ENCODE measurements around the gene MS4A4E.
"Not testable (repeated sequence)": the region's sequence is repeated elsewhere in the genome, so short reads cannot be mapped to it uniquely, and the experiment has no call there.

MS4A4E gene

GRCh38 chr11:60170566-60170965, 72.4 kb downstream of the MS4A4E start:
- no peak for DNase-seq

- DNase-seq, result no peak
Measured at GRCh38 chr11:60169264-60169915, 73.5 kb downstream of the MS4A4E start.

- DNase-seq, result no peak
Measured at GRCh38 chr11:60168306-60168705, 74.6 kb downstream of the MS4A4E start.

DNA sequence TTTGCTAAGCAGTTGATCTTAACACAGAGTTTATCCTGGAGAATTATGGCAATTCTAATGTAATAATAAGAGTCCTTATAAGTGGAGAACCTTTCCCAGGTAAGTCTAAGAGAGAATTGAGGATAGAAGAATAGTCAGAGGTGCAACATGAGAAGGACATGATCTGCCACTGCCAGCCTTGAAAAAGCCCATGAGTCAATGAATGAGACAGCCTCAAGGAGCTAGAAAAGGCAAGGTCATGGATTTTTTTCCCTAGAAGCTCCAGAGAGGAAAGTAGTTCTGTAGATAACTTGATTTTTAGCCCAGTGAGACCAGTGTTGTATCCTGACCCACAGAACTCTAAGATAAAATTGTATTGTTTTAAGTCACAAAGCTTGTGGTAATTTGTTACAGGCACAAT, 77.0 kb downstream of the MS4A4E start:
- DNase-seq, result no peak

- no peak for DNase-seq
Measured at GRCh38 chr11:60165538-60165937, 77.4 kb downstream of the MS4A4E start.

- DNase-seq, result no peak
Measured at GRCh38 chr11:60164550-60165075, 78.3 kb downstream of the MS4A4E start.

DNA sequence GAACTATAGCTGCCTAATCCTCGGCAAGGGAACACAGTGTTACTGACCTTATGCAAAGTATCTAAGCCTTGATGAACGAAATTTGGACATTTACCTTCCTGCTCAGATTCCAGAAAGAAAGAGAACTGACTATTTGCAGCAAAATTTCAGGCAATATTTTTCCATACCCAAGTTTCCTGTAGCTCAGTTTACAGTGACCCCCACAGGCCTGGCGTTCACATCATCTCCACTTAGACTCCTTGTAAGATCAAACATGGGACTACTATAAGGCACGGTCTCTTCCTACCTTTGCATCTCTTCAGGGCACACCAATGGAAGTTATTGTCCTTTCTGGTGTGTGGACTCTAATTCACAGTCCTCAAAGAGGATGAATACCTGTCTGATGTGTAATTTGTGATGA, 81.2 kb downstream of the MS4A4E start:
- no peak for DNase-seq

GRCh38 chr11:60161107-60161506, 81.8 kb downstream of the MS4A4E start:
- no peak for DNase-seq

DNA sequence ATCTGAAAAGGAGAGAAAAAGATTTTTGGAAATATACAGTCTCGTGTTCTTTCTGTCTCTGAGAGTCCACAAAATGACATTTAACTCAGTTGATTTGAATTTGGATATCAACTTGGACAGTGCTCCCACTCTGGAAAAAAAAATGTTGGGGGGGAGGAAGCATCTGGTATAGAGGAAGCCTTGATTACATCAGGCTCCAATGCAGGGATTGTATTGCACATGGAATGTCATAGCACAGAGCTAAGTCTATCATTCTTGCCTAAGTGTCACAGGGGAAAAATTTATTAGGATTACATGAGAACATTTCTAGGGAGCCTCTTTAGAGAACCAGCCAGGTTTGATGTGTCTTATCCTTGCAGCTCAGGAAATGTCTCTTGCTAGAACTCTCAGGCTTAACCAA, 83.1 kb downstream of the MS4A4E start:
- no peak for DNase-seq

DNA sequence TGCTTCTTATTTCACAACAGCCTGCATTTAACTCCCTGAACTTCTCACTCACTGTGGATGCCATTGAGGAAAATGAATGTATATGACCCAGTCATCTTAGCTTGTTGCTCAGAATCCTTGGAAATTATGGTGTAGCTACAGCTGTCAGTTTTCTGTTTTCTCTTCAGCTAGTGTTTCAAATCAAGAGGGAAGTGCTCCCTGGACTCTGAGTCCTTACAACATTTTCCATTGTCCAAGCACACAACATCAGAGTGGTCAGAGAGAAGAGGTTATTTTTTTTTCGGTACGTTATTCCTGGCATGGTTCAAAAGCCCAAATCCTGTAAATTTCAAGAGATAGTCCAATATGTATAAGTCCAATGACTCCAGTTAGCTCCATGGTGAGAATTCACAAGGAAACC, 83.7 kb downstream of the MS4A4E start:
- DNase-seq, result no peak

DNA sequence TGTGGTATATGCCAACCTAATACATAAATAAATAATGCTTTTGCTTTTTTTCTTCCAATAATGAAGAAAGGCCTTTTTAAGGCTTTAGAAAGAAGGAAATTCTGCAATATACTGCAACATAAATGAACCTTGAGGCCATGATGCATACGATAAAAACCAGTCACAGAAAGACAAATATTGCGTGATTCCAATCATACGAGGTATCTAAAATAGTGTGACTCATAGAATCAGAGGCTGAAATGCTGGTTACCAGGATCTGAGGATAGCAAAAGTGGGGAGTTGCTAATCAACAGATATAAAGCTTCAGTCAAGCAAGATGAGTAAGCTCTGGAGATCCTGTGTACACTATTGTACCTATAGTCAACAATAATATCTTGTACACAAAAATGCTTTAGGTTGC, 84.3 kb downstream of the MS4A4E start:
- DNase-seq, result no peak

DNA sequence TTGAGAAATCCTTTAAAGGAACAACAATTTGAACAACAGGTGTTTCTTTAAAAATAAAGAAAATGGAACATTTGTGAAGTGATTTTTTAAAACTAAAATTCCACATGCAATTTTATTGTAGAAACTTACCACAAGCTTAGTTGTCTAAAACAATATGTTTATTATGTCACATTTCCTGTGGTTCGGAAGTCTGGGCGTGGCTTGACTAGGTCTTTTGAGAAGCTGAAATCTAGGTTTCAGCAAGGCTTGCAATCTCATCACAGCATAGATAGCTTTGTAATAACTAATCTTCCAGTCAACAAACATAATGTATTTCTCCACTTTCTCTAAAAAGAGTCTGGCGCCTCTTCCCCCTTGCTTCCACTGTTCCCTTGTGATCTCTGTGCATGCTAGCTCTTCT, 87.0 kb downstream of the MS4A4E start:
- DNase-seq, result no peak

GRCh38 chr11:60152727-60153126, 90.2 kb downstream of the MS4A4E start:
- DNase-seq, result not testable (repeated sequence)

DNA sequence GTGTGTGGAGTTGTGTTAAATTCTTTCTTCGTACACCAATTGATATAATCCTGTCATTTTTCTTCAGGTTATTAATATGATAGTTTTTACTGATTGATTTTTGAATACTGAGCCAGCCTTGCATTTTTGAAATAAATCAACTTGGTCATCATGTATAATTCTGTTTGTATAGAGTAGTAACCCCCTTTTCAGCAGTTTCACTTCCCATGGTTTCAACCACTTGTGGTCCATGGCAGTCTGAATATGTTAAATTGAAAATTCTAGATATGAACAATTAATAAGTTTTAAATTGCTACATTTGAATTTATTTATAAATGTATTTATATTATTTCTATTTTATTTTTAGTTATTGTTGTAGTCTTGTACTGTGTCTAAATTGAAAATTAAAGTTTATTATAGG, 92.7 kb downstream of the MS4A4E start:
- DNase-seq, result no peak
